ENCODE results near the gene FERMT2. TPM values are rescaled to one million over a fixed set of nuclear protein-coding genes. Genes with fewer than 3 reads are reported as not detected.

Gene FERMT2
- polyA plus RNA-seq, 1 experiment: 275 TPM

- ChIA-PET CTCF (no interaction called here), POLR2A (no interaction called here)
- DNase-seq (ENCODE audit: low read depth): no peak
- H3K27me3 ChIP-seq (ENCODE audit: control insufficient read depth, insufficient read depth, low read length): no peaks in the 10 kb centered on the region
- peaks cover 7% of the 10 kb centered on the region for H3K36me3 ChIP-seq (ENCODE audit: control insufficient read depth, insufficient read depth, low read length)
- no peak overlapping the region for H3K4me3 ChIP-seq (ENCODE audit: low read depth, low read length)
- TF ChIP-seq CTCF (IDR thresholded peaks at IDR 0.05; ENCODE audit: insufficient read depth, low read depth, low read length): no peak
Measured at GRCh38 chr14:52879958-52880357, 70.9 kb downstream of the FERMT2 start.

- Histone ChIP-seq H3K36me3 (ENCODE audit: control insufficient read depth, insufficient read depth, low read length) (peaks cover 7% of the 10 kb centered on the region), H3K4me3 (ENCODE audit: low read depth, low read length) (no peak overlapping the region), H3K27me3 (ENCODE audit: control insufficient read depth, insufficient read depth, low read length) (no peaks in the 10 kb centered on the region)
- POLR2A ChIA-PET: no interaction called here
- no peak for DNase-seq (ENCODE audit: low read depth)
- CTCF ChIA-PET: no interaction called here
- no peak for TF ChIP-seq CTCF (IDR thresholded peaks at IDR 0.05; ENCODE audit: insufficient read depth, low read depth, low read length)
Measured at GRCh38 chr14:52878946-52879345, 71.9 kb downstream of the FERMT2 start.

GRCh38 chr14:52878469-52878868 lies 72.4 kb downstream of the FERMT2 start:
- CTCF ChIA-PET: interaction anchor here (0.8 kb wide), 1 partner anchor 29 kb away, joined by 3 read pairs; no protein-coding TSS in a partner anchor
- no peak for TF ChIP-seq CTCF (IDR thresholded peaks at IDR 0.05; ENCODE audit: insufficient read depth, low read depth, low read length)
- Histone ChIP-seq H3K27me3 (ENCODE audit: control insufficient read depth, insufficient read depth, low read length) (no peaks in the 10 kb centered on the region), H3K4me3 (ENCODE audit: low read depth, low read length) (no peak overlapping the region), H3K36me3 (ENCODE audit: control insufficient read depth, insufficient read depth, low read length) (peaks cover 6% of the 10 kb centered on the region)
- POLR2A ChIA-PET: no interaction called here
- no peak for DNase-seq (ENCODE audit: low read depth)

GRCh38 chr14:52877628-52878027 lies 73.2 kb downstream of the FERMT2 start:
- DNase-seq (ENCODE audit: low read depth): no peak
- ChIA-PET CTCF (interaction anchor here (0.8 kb wide), 1 partner anchor 28 kb away, joined by 3 read pairs; no protein-coding TSS in a partner anchor), POLR2A (interaction anchor here (0.7 kb wide), 1 partner anchor 156 kb away, joined by 3 read pairs; no protein-coding TSS in a partner anchor)
- no peaks in the 10 kb centered on the region for H3K27me3 ChIP-seq (ENCODE audit: control insufficient read depth, insufficient read depth, low read length)
- no peak for TF ChIP-seq CTCF (IDR thresholded peaks at IDR 0.05; ENCODE audit: insufficient read depth, low read depth, low read length)
- no peak overlapping the region for H3K4me3 ChIP-seq (ENCODE audit: low read depth, low read length)
- peaks cover 8% of the 10 kb centered on the region for H3K36me3 ChIP-seq (ENCODE audit: control insufficient read depth, insufficient read depth, low read length)

GRCh38 chr14:52876806-52877205 lies 74.0 kb downstream of the FERMT2 start:
- Histone ChIP-seq H3K36me3 (ENCODE audit: control insufficient read depth, insufficient read depth, low read length) (peaks cover 13% of the 10 kb centered on the region), H3K4me3 (ENCODE audit: low read depth, low read length) (no peak overlapping the region), H3K27me3 (ENCODE audit: control insufficient read depth, insufficient read depth, low read length) (no peaks in the 10 kb centered on the region)
- CTCF ChIA-PET: no interaction called here
- no peak for TF ChIP-seq CTCF (IDR thresholded peaks at IDR 0.05; ENCODE audit: insufficient read depth, low read depth, low read length)
- POLR2A ChIA-PET: no interaction called here
- DNase-seq (ENCODE audit: low read depth): no peak
